B cell (primary cell): ENCODE data around the gene ERBB3. TPM values are rescaled to one million over a fixed set of nuclear protein-coding genes. Genes with fewer than 3 reads are reported as not detected.
A peak's percentile ranks its signal among the peaks of the same experiment; 100 is the strongest.

Experiments used
- ATAC-seq: fragments of 200-7000 bp; cut with Tn5 transposase; one replicate; pipeline ENCODE4 v1.10.0; 2021; ENCODE audit warnings: low read depth, mild to moderate bottlenecking, moderate number of reproducible peaks, moderate library complexity
- CTCF ChIA-PET: fragments of 350-600 bp; sonication (Branson Sonifier 250); formaldehyde crosslinking; loops from one replicate; lab custom pipeline; 2021; ENCODE audit warnings: antibody characterized with exemption, inconsistent platforms; lab: Charles Lee
- POLR2A ChIA-PET: fragments of 350-600 bp; sonication (Branson Sonifier 250); formaldehyde crosslinking; loops from one replicate; lab custom pipeline; 2021; ENCODE audit warnings: antibody characterized with exemption; lab: Charles Lee
- DNase-seq: peaks from one replicate; pipeline ENCODE4 v3.0.0; 2013
- H2AFZ ChIP-seq: 2 replicates; pipeline ENCODE4 v1.6.1; 2012; ENCODE audit warnings: mild to moderate bottlenecking, low read depth, low read length; ENCODE audit not compliant: insufficient read depth, poor library complexity, severe bottlenecking
- H3K27ac ChIP-seq, 2 donors: 1 replicate in 1 of 2; 2 replicates in 1 of 2; pipeline ENCODE4 v1.5.1; 2012 to 2013; ENCODE audit warnings: low read length in 2 of 2, mild to moderate bottlenecking in 2 of 2, moderate library complexity in 1 of 2
- H3K27me3 ChIP-seq, 4 experiments: fragments of 200-600 bp in 1 of 4; sonication (generic) in 1 of 4; replicated peaks in 1 of 4; 1 replicate in 2 of 4; 2 replicates in 2 of 4; pipeline versions ENCODE4 v1.6.1 to v1.7.0; 2013 to 2016; ENCODE audit warnings: low read length in 3 of 4, mild to moderate bottlenecking in 2 of 4, mixed read lengths in 1 of 4, moderate library complexity in 1 of 4; ENCODE audit not compliant: insufficient read depth in 4 of 4, control insufficient read depth in 3 of 4; ENCODE audit errors: control extremely low read depth in 1 of 4
- H3K36me3 ChIP-seq, 2 experiments: replicated peaks in 1 of 2; 1 replicate in 1 of 2; 2 replicates in 1 of 2; pipeline versions ENCODE4 v1.6.1 to v1.7.1; 2013; ENCODE audit warnings: low read length in 1 of 2; ENCODE audit not compliant: insufficient read depth in 2 of 2, control insufficient read depth in 1 of 2; ENCODE audit errors: control extremely low read depth in 1 of 2, extremely low read depth in 1 of 2
- H3K4me1 ChIP-seq, 2 donors: fragments of 200-600 bp in 1 of 2; sonication (generic) in 1 of 2; 1 replicate in 1 of 2; 2 replicates in 1 of 2; pipeline versions ENCODE4 v1.5.1 to v1.6.1; 2013 to 2017; ENCODE audit warnings: low read length in 2 of 2; ENCODE audit not compliant: control insufficient read depth in 2 of 2, insufficient read depth in 2 of 2
- H3K4me2 ChIP-seq: replicated peaks from 2 replicates; pipeline ENCODE3; 2012; ENCODE audit warnings: mild to moderate bottlenecking, low read depth, low read length; ENCODE audit not compliant: poor library complexity, severe bottlenecking
- H3K4me3 ChIP-seq, 5 experiments: fragments of 200-600 bp in 1 of 5; sonication (generic) in 1 of 5; 1 replicate in 3 of 5; 2 replicates in 2 of 5; pipeline versions ENCODE4 v1.5.1 to v1.7.0; 2011 to 2016; ENCODE audit warnings: low read length in 4 of 5, mild to moderate bottlenecking in 4 of 5, low read depth in 2 of 5, control low read depth in 1 of 5, moderate library complexity in 1 of 5; ENCODE audit not compliant: insufficient read depth in 1 of 5; ENCODE audit errors: control extremely low read depth in 1 of 5, extremely low read depth in 1 of 5
- H3K79me2 ChIP-seq: fragments of 200-600 bp; sonication (generic); one replicate; pipeline ENCODE4 v1.6.0; 2016; ENCODE audit warnings: low read length; ENCODE audit not compliant: control insufficient read depth, insufficient read depth
- H3K9ac ChIP-seq: fragments of 200-600 bp; sonication (generic); 2 replicates; pipeline ENCODE4 v1.6.1; 2017; ENCODE audit warnings: mild to moderate bottlenecking, low read length, moderate library complexity
- H3K9me3 ChIP-seq, 3 donors: one replicate each; pipeline versions ENCODE4 v1.6.1 to v1.7.1; 2013; ENCODE audit warnings: low read length in 2 of 3; ENCODE audit not compliant: control insufficient read depth in 2 of 3, insufficient read depth in 1 of 3; ENCODE audit errors: control extremely low read depth in 1 of 3
- H4K20me1 ChIP-seq: 2 replicates; pipeline ENCODE4 v1.6.0; 2012; ENCODE audit warnings: mild to moderate bottlenecking, low read length; ENCODE audit not compliant: insufficient read depth, control insufficient read depth, poor library complexity, severe bottlenecking
- H3K27ac Mint-ChIP-seq: one replicate; pipeline ENCODE4 v1.8.0; 2021; ENCODE audit warnings: mixed read lengths
- H3K27me3 Mint-ChIP-seq: one replicate; pipeline ENCODE4 v1.8.0; 2021; ENCODE audit warnings: mixed read lengths
- H3K4me1 Mint-ChIP-seq: one replicate; pipeline ENCODE4 v1.8.0; 2021; ENCODE audit warnings: mixed read lengths
- H3K4me3 Mint-ChIP-seq: one replicate; pipeline ENCODE4 v1.8.0; 2021; ENCODE audit warnings: mixed read lengths
- H3K9me3 Mint-ChIP-seq: one replicate; pipeline ENCODE4 v1.8.0; 2022; ENCODE audit warnings: mixed read lengths; ENCODE audit not compliant: insufficient read depth
- CTCF ChIP-seq: fragments of 200-600 bp; IDR thresholded peaks from one replicate; pipeline ENCODE4 v1.8.0; 2022; ENCODE audit warnings: antibody characterized with exemption, mild to moderate bottlenecking
- EZH2 ChIP-seq: IDR thresholded peaks from 2 replicates; pipeline ENCODE4 v1.6.1; 2012; ENCODE audit warnings: borderline replicate concordance, low read depth, mild to moderate bottlenecking, moderate library complexity, low read length; ENCODE audit not compliant: insufficient read depth, poor library complexity, severe bottlenecking
- WGBS: methylation state at CpG from one replicate; pipeline ENCODE4 v1.1.5; 2013; ENCODE audit warnings: missing lambda C conversion rate; ENCODE audit not compliant: insufficient coverage; 5-methylcytosine and 5-hydroxymethylcytosine counted together
- intact Hi-C: fragments of 100-400 bp; cut with micrococcal nuclease; formaldehyde crosslinking; loops from one replicate; pipeline ENCODE4 v1.10.0; 2022
- polyA plus RNA-seq: library from polyadenylated mRNA; depleted of rRNA; stranded (reverse); fragments of >200 nt; gene quantifications from 2 replicates; pipeline ENCODE4 v1.2.3, GENCODE V29; 2012
- total RNA-seq, 2 donors: library from RNA; stranded (reverse); fragments of 120-200 nt in 1 of 2; gene quantifications; 1 replicate in 1 of 2; 2 replicates in 1 of 2; pipeline versions ENCODE4 v1.2.3 to v1.2.4, GENCODE V29; 2013 to 2022

The ERBB3 gene
- total and polyA plus RNA-seq, 2 donors (not counting 1 experiment from before 2014, with no cell fraction given) = 0.10 TPM; not detected in 1

- H2AFZ ChIP-seq = peak overlapping the region; percentile 88
- H3K4me1 Mint-ChIP-seq = peaks cover 38% of the 10 kb centered on the region
- H3K4me3 ChIP-seq = peak overlapping the region in 3 of 5 experiments; percentile 56 to 93 (median 92)
- intact Hi-C loops = loop anchor here (5.0 kb wide), 1 partner anchor 131 kb away; the partner anchor contains the start of gene RAB5B
- H3K27me3 Mint-ChIP-seq = no peaks in the 10 kb centered on the region
- ChIA-PET CTCF (interaction anchor here (0.6 to 3.7 kb wide), 5 partner anchors 13 to 86 kb away, joined by 3 to 34 read pairs (median 10); partner anchors contain the start of genes RPL41, SMARCC2 and ZC3H10), POLR2A (interaction anchor here (1.5 kb wide), 1 partner anchor 96 kb away, joined by 8 read pairs; no protein-coding TSS in a partner anchor)
- peak overlapping the region in 1 of 2 donors; percentile 67 for H3K27ac ChIP-seq
- 100% methylated on average over 1 of the region's 6 CpGs for WGBS
- H3K36me3 ChIP-seq = peaks cover 0 to 17% of the 10 kb centered on the region in 2 experiments
- peaks cover 18 to 23% of the 10 kb centered on the region in 2 donors for H3K4me1 ChIP-seq
- H3K9ac ChIP-seq = peak overlapping the region; percentile 83
- peak overlapping the region; percentile 92 for H3K27ac Mint-ChIP-seq
- H3K4me2 ChIP-seq = peak overlapping the region; percentile 83
- ATAC-seq = no peak
- no peak for TF ChIP-seq CTCF
- no peak for TF ChIP-seq EZH2
- H3K4me3 Mint-ChIP-seq = peak overlapping the region; percentile 100
- H3K27me3 ChIP-seq = no peaks in the 10 kb centered on the region
- no peaks in the 10 kb centered on the region for H3K9me3 ChIP-seq
- no peaks in the 10 kb centered on the region for H4K20me1 ChIP-seq
- peaks cover 27% of the 10 kb centered on the region for H3K79me2 ChIP-seq
- no peaks in the 10 kb centered on the region for H3K9me3 Mint-ChIP-seq
- no peak for DNase-seq
Measured at GRCh38 chr12:56103066-56103711, 23.2 kb downstream of the ERBB3 start.

GRCh38 chr12:56103823-56104108, 23.8 kb downstream of the ERBB3 start:
- Histone ChIP-seq H3K4me2 (peak overlapping the region; percentile 83), H3K4me1 (peaks cover 18 to 23% of the 10 kb centered on the region in 2 donors), H3K27ac (peak overlapping the region; percentile 66 to 67), H3K79me2 (peaks cover 27% of the 10 kb centered on the region), H2AFZ (peak overlapping the region; percentile 88), H3K4me3 (peak overlapping the region; percentile 56 to 93 (median 86)), H3K27me3 (no peaks in the 10 kb centered on the region), H3K36me3 (peaks cover 0 to 22% of the 10 kb centered on the region in 2 experiments), H3K9me3 (no peaks in the 10 kb centered on the region), H4K20me1 (no peaks in the 10 kb centered on the region), H3K9ac (peak overlapping the region; percentile 83)
- ChIA-PET POLR2A (interaction anchor here (0.6 to 2.5 kb wide), 8 partner anchors 13 to 130 kb away, joined by 3 to 42 read pairs (median 5); partner anchors contain the start of genes ERBB3, ESYT1, RAB5B and RNF41), CTCF (interaction anchor here (0.8 to 3.7 kb wide), 5 partner anchors 13 to 86 kb away, joined by 3 to 34 read pairs (median 10); partner anchors contain the start of genes RPL41, SMARCC2 and ZC3H10)
- 4% methylated on average over 7 of the region's 8 CpGs for WGBS
- TF ChIP-seq EZH2 (no peak), CTCF (no peak)
- ATAC-seq = no peak
- intact Hi-C loops = loop anchor here (1.0 to 5.0 kb wide), 10 partner anchors 13 to 286 kb away; partner anchors contain the start of genes MYL6B, RAB5B, RPL41 and RPS26
- Mint-ChIP-seq H3K27ac (peak overlapping the region; percentile 92), H3K9me3 (no peaks in the 10 kb centered on the region), H3K4me1 (peaks cover 38% of the 10 kb centered on the region), H3K4me3 (peak overlapping the region; percentile 100), H3K27me3 (no peaks in the 10 kb centered on the region)
- DNase-seq = no peak
